ENCODE data around the gene CYS1. TPM values are rescaled to one million over a fixed set of nuclear protein-coding genes. Genes with fewer than 3 reads are reported as not detected.

Gene CYS1
- total and polyA plus RNA-seq, 2 donors (not counting 3 experiments of a cell fraction or from before 2014, with no cell fraction given): not detected

DNA sequence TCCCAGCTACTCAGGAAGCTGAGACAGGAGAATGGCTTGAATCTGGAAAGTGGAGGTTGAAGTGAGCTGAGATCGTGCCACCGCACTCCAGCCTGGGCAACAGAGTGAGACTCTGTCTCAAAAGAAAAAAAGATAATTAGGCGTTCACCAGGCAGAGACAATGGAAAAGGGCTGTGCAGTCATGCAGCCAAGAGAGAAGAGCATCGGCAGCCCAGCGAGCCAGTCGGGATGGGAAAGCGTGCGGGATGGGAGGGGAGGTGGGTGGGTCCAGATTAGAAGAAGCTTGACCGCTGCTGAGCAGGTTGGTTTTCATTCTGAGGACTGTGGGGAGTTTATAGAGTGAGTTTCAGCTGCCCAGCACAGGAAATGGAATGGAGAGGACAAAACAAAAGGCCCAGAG lies 15.0 kb upstream of the CYS1 start:
- H3K4me3 ChIP-seq (replicated peaks in 1 of 3; ENCODE audit: insufficient read depth in 1 of 3, low read depth in 1 of 3, low read length in 3 of 3): no peak overlapping the region
- DNase-seq (ENCODE audit: low read depth, low spot score) (no peak), FAIRE-seq (no peak)
- H3K36me3 ChIP-seq (ENCODE audit: control insufficient read depth in 2 of 2, extremely low read depth in 1 of 2, insufficient read depth in 2 of 2, low read length in 2 of 2): no peaks in the 10 kb centered on the region
- no peaks in the 10 kb centered on the region for H3K4me1 ChIP-seq (ENCODE audit: control insufficient read depth, extremely low read depth, insufficient read depth, low read length)
- TF ChIP-seq EZH2 (IDR thresholded peaks at IDR 0.05; ENCODE audit: borderline replicate concordance, low read depth, low read length, severe bottlenecking): no peak
- TF ChIP-seq, protein P1, sequence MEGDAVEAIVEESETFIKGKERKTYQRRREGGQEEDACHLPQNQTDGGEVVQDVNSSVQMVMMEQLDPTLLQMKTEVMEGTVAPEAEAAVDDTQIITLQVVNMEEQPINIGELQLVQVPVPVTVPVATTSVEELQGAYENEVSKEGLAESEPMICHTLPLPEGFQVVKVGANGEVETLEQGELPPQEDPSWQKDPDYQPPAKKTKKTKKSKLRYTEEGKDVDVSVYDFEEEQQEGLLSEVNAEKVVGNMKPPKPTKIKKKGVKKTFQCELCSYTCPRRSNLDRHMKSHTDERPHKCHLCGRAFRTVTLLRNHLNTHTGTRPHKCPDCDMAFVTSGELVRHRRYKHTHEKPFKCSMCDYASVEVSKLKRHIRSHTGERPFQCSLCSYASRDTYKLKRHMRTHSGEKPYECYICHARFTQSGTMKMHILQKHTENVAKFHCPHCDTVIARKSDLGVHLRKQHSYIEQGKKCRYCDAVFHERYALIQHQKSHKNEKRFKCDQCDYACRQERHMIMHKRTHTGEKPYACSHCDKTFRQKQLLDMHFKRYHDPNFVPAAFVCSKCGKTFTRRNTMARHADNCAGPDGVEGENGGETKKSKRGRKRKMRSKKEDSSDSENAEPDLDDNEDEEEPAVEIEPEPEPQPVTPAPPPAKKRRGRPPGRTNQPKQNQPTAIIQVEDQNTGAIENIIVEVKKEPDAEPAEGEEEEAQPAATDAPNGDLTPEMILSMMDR (IDR thresholded peaks at IDR 0.05; ENCODE audit: extremely low read depth in 1 of 2, insufficient read depth in 1 of 2, low read depth in 1 of 2, low read length in 2 of 2): no peak
- no peak for TF ChIP-seq POLR2AphosphoS5 (IDR thresholded peaks at IDR 0.05; ENCODE audit: insufficient read depth, low read depth, low read length)
- no peak for TF ChIP-seq POLR2A (IDR thresholded peaks at IDR 0.05; ENCODE audit: low read depth, low read length)
- TF ChIP-seq, protein P2, sequence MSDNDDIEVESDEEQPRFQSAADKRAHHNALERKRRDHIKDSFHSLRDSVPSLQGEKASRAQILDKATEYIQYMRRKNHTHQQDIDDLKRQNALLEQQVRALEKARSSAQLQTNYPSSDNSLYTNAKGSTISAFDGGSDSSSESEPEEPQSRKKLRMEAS (IDR thresholded peaks at IDR 0.05; ENCODE audit: insufficient read depth, insufficient read length): no peak
- no peak for TF ChIP-seq JUN (IDR thresholded peaks at IDR 0.05; ENCODE audit: borderline replicate concordance, insufficient read depth, insufficient read length, low read depth)
- no peak for TF ChIP-seq MYC (IDR thresholded peaks at IDR 0.05; ENCODE audit: low read depth, low read length)
- no peak for TF ChIP-seq FOS (IDR thresholded peaks at IDR 0.05; ENCODE audit: borderline replicate concordance, insufficient read depth, low read length)
- TF ChIP-seq GATA2 (IDR thresholded peaks at IDR 0.05; ENCODE audit: insufficient read depth, insufficient read length, low read depth, low read length): no peak
- POLR2A ChIA-PET: no interaction called here
- dilution Hi-C loops (cut with MboI; ENCODE audit: extremely low pct_ligation_motif_present, low sequenced_read_pairs) (no loop called here), intact Hi-C loops (cut with micrococcal nuclease) (loop anchor here (5.0 kb wide), 1 partner anchor 283 kb away; no protein-coding TSS in a partner anchor)
- H3K9me1 ChIP-seq (replicated peaks; ENCODE audit: control insufficient read depth, extremely low read depth, insufficient read depth, low read length): no peaks in the 10 kb centered on the region
- H3K9ac ChIP-seq (replicated peaks; ENCODE audit: extremely low read depth, insufficient read depth, low read length): no peak overlapping the region
- no peaks in the 10 kb centered on the region for H4K20me1 ChIP-seq (replicated peaks; ENCODE audit: control insufficient read depth, extremely low read depth, insufficient read depth, low read length)
- no peak overlapping the region for H2AFZ ChIP-seq (ENCODE audit: low read depth, low read length)
- peaks cover 12 to 21% of the 10 kb centered on the region in 2 experiments for H3K27me3 ChIP-seq (ENCODE audit: control insufficient read depth in 2 of 2, insufficient read depth in 2 of 2, low read length in 2 of 2)
- CTCF ChIA-PET: interaction anchor here (0.9 to 20.2 kb wide), 8 partner anchors 9 to 340 kb away, joined by 3 to 485 read pairs (median 15); partner anchors contain the start of gene CYS1
- H3K27ac ChIP-seq (ENCODE audit: insufficient read depth, low read depth, low read length): no peak overlapping the region
- no peaks in the 10 kb centered on the region for H3K9me3 ChIP-seq (replicated peaks; ENCODE audit: control insufficient read depth, insufficient read depth, low read length)
- no peaks in the 10 kb centered on the region for H3K79me2 ChIP-seq (ENCODE audit: control insufficient read depth, insufficient read depth, low read length)
- no TSS peak for BruUV-seq (replicated peaks)
- no peak overlapping the region for H3K4me2 ChIP-seq (ENCODE audit: insufficient read depth, low read length)

Measured in endothelial cell of umbilical vein (primary cell).